Type B pancreatic cell (in vitro differentiated cells): Measurements from ENCODE around the gene RAB3B. TPM values are rescaled to one million over a fixed set of nuclear protein-coding genes. Genes with fewer than 3 reads are reported as not detected.

ENCODE experiments used
- DNase-seq: peaks from one replicate; pipeline ENCODE4 v3.0.0; 2021; ENCODE audit warnings: mixed read lengths; ENCODE audit not compliant: unreplicated experiment; ENCODE audit errors: extremely low spot score
- H3K27ac Mint-ChIP-seq: 2 replicates; pipeline ENCODE4 v1.8.0; 2021; ENCODE audit warnings: mild to moderate bottlenecking, mixed read lengths
- H3K27me3 Mint-ChIP-seq: 2 replicates; pipeline ENCODE4 v1.8.0; 2021; ENCODE audit warnings: mixed read lengths
- H3K36me3 Mint-ChIP-seq: 2 replicates; pipeline ENCODE4 v1.8.0; 2021; ENCODE audit warnings: mixed read lengths
- H3K4me1 Mint-ChIP-seq: one replicate; pipeline ENCODE4 v1.8.0; 2021; ENCODE audit warnings: mixed read lengths; ENCODE audit not compliant: unreplicated experiment
- H3K4me3 Mint-ChIP-seq: 2 replicates; pipeline ENCODE4 v1.8.0; 2021; ENCODE audit warnings: mild to moderate bottlenecking, mixed read lengths
- H3K9me3 Mint-ChIP-seq: 2 replicates; pipeline ENCODE4 v1.8.0; 2021; ENCODE audit warnings: mixed read lengths
- CTCF ChIP-seq: fragments of 200-600 bp; sonication (generic); conservative IDR thresholded peaks from 2 replicates; pipeline ENCODE4 v1.5.0; 2021; ENCODE audit warnings: antibody characterized with exemption, mild to moderate bottlenecking
- total RNA-seq: library from RNA; stranded (reverse); gene quantifications from 2 replicates; pipeline ENCODE4 v1.2.1, GENCODE V29; 2021; ENCODE audit warnings: low replicate concordance

Gene RAB3B
- total RNA-seq, 1 donor from 2014 or later = 16.9 TPM

GRCh38 chr1:51957618-51958017, 32.9 kb downstream of the RAB3B start:
- no peak for TF ChIP-seq CTCF
- Mint-ChIP-seq H3K4me3 (no peak overlapping the region), H3K4me1 (no peaks in the 10 kb centered on the region), H3K36me3 (no peaks in the 10 kb centered on the region), H3K9me3 (no peaks in the 10 kb centered on the region), H3K27ac (no peak overlapping the region), H3K27me3 (peaks cover 3% of the 10 kb centered on the region)
- DNase-seq = no peak

DNA sequence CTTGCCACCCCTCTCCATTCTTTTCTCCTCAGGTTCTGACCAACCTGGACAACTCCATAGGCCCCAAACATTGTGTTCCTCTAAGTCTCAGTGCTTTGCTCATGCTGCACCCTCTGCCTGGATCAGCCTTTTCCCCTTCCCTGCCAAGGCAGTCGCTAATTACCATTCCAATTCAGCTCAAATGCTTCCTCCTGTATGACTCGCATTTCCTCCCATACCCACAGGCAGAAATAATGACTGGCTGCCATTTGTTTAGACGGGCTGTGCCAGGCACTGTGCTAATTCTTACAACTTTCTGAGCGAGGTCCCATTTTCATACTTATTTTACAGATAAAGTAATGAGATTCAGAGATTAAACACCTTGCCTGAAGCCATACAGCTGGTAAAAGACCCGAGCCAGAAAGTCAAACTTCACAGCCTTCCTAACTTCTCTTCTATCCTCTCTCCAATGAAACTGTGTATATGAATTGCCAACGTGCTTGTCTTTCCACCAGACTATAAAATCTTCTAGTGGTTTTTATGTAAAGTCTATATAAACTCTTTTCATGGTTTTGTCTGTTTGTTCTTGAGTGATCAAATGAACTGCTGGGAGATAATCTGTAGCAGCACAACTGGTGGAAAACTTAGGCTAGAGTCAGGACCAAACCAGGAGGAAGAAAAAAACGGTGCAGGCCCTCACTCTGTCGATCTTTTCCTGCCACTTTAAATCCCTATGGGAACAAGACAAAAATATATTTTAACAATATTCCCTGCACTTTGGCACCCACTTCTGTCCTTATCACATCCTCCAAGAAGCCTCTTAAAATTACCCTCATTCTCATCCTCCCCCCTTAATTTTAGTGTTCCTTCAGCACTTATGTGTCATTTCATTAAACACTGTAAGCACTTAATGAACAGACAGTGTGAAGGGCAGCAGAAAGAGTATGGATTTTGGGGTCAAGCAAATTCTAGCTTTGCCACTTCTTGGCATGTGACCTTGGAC, 33.7 kb downstream of the RAB3B start:
- DNase-seq = no peak
- H3K4me3 Mint-ChIP-seq = no peak overlapping the region
- H3K27ac Mint-ChIP-seq = no peak overlapping the region
- TF ChIP-seq CTCF = no peak
- H3K27me3 Mint-ChIP-seq = peaks cover 3% of the 10 kb centered on the region
- H3K4me1 Mint-ChIP-seq = no peaks in the 10 kb centered on the region
- no peaks in the 10 kb centered on the region for H3K36me3 Mint-ChIP-seq
- no peaks in the 10 kb centered on the region for H3K9me3 Mint-ChIP-seq

DNA sequence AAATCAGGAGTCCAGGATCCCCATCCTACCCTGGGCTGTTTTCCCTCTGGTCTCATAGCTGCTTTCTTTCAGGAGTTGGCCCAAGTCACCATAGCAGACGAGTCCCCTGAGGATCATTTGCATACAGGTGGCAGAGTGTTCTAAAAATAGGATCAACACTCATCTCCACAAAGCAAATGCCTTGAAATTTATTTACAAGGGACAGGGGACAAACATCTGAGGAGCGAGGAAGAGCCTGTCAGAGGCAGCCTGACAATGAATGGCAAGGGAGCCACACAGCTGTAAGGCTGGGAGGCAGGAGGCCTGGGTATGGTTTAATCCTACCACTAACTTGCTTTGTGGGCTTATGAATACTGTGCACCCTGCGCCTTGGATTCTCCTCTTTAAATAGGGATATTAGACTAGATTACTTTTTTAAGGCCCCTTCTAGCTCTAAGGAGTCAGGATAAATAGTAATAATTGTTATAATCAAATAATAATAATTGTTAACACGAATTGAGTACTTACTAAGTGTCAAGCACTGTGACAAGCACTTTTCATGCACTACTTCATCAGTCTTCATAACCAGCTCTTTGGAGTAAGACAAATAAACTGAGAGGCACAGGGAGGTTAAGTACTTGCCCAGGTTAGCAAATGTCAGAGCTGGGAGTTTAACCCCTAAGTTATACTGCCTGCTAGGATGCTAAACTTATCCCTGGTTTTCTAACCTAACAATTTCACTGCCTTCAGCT, 34.5 kb downstream of the RAB3B start:
- DNase-seq = no peak
- Mint-ChIP-seq H3K9me3 (no peaks in the 10 kb centered on the region), H3K27me3 (peaks cover 3% of the 10 kb centered on the region), H3K4me3 (no peak overlapping the region), H3K27ac (no peak overlapping the region), H3K4me1 (no peaks in the 10 kb centered on the region), H3K36me3 (no peaks in the 10 kb centered on the region)
- TF ChIP-seq CTCF = no peak

DNA sequence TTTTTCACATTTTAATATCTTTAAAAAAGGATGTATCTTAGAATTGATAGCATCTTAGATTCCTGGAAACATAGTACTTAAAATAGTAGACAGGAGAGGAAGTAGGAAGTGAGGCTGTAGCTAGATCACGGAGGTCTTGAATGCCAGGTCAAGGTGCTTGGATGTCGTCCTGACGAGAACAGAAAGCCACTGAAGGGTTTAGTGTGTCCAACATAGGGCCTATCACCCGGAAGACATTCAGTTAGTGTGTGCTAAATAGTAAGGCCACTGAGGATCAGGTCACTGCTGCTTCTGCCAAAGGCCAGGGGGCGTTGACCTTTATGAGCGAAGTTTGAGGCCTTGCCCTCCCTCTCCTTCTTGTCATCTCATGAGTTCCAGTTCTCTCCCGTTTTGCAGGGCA, 35.7 kb downstream of the RAB3B start:
- Mint-ChIP-seq H3K36me3 (no peaks in the 10 kb centered on the region), H3K27me3 (peaks cover 3% of the 10 kb centered on the region), H3K27ac (no peak overlapping the region), H3K4me3 (no peak overlapping the region), H3K4me1 (no peaks in the 10 kb centered on the region), H3K9me3 (no peaks in the 10 kb centered on the region)
- DNase-seq = no peak
- TF ChIP-seq CTCF = no peak

- no peak overlapping the region for H3K27ac Mint-ChIP-seq
These were observed 37.4 kb downstream of the RAB3B start for GRCh38 chr1:51953079-51953478.

More at GRCh38 chr1:51953079-51953478, 37.4 kb downstream of the RAB3B start:
- Mint-ChIP-seq H3K27me3 (peaks cover 3% of the 10 kb centered on the region), H3K4me3 (no peak overlapping the region), H3K4me1 (no peaks in the 10 kb centered on the region), H3K9me3 (no peaks in the 10 kb centered on the region), H3K36me3 (no peaks in the 10 kb centered on the region)
- TF ChIP-seq CTCF = no peak
- DNase-seq = no peak
